ENCODE results near the gene VANGL1.

VANGL1 gene

GRCh38 chr1:115740811-115741210 is 99.0 kb downstream of the VANGL1 start:
- DNase-seq (ENCODE audit: low read depth in 2 of 2, low spot score in 1 of 2): no peak

DNA sequence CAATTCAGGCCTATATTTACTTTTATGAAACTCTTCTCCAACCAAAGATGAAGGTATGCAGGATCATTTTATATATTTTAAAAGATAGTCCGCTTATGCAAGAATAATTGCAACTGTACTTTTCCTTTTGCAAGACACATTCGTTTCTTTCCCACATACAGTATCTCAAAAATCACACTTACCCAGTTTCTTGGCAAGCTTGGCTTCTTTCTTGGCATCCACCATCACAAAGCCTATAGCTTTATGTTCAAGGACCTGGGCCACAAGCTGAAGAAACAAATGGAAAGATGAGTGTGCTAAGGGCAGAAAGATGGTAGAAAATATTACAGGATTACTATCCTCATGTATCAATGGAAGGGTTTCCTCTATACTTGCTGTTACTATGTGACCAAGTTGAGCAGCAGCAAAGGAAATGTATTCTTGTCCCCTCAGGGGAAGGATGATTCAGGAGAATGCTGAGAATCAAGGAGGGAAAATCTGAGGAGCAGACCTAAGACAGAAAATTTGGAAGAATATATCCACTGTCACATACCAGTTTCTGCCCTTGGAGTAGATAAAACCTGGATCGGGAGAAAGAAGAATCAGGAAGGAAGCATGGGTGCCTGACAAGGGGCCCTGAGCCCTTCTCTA is 103.0 kb downstream of the VANGL1 start:
- no peak for DNase-seq (ENCODE audit: low read depth in 2 of 2, low spot score in 1 of 2)

GRCh38 chr1:115746021-115746690 is 104.4 kb downstream of the VANGL1 start:
- no peak for DNase-seq (ENCODE audit: low read depth in 2 of 2, low spot score in 1 of 2)
